ENCODE measurements around the gene SORL1. TPM values are rescaled to one million over a fixed set of nuclear protein-coding genes. Genes with fewer than 3 reads are reported as not detected.
A peak's percentile ranks its signal among the peaks of the same experiment; 100 is the strongest.

The SORL1 gene
- total RNA-seq, 4 donors from 2014 or later = 7.3 to 18.8 (median 12.3) TPM

GRCh38 chr11:121521145-121522042, 69.3 kb downstream of the SORL1 start:
- DNase-seq (ENCODE audit: low spot score in 2 of 2) = no peak
- Histone ChIP-seq H3K9me3 (peaks cover 0 to 18% (median 0%) of the 10 kb centered on the region in 4 donors), H3K27ac (no peak overlapping the region), H3K4me1 (peaks cover 0 to 4% (median 0%) of the 10 kb centered on the region in 4 donors), H3K36me3 (no peaks in the 10 kb centered on the region), H3K27me3 (no peaks in the 10 kb centered on the region), H3K4me3 (no peak overlapping the region)
- TF ChIP-seq POLR2A (IDR thresholded peaks at IDR 0.05) (no peak), EP300 (IDR thresholded peaks at IDR 0.05) (no peak), CTCF (IDR thresholded peaks at IDR 0.05) (no peak)
- WGBS, 2 donors = 88 to 89% methylated on average over 4 of the region's 4 CpGs

- Histone ChIP-seq H3K4me1 (peaks cover 0 to 4% (median 0%) of the 10 kb centered on the region in 4 donors), H3K9me3 (peaks cover 0 to 19% (median 0%) of the 10 kb centered on the region in 4 donors), H3K27me3 (no peaks in the 10 kb centered on the region), H3K36me3 (no peaks in the 10 kb centered on the region), H3K27ac (no peak overlapping the region), H3K4me3 (no peak overlapping the region)
- 85% methylated on average over 11 of the region's 11 CpGs for WGBS, 2 donors
- TF ChIP-seq EP300 (IDR thresholded peaks at IDR 0.05) (no peak), CTCF (IDR thresholded peaks at IDR 0.05) (no peak), POLR2A (IDR thresholded peaks at IDR 0.05) (no peak)
- DNase-seq (ENCODE audit: low spot score in 2 of 2) = no peak
Measured at GRCh38 chr11:121522043-121522941, 70.2 kb downstream of the SORL1 start.

GRCh38 chr11:121523581-121524232, 71.6 kb downstream of the SORL1 start:
- DNase-seq (ENCODE audit: low spot score in 2 of 2) = no peak

GRCh38 chr11:121524233-121524631, 72.1 kb downstream of the SORL1 start:
- H3K36me3 ChIP-seq = no peaks in the 10 kb centered on the region
- TF ChIP-seq EP300 (IDR thresholded peaks at IDR 0.05) = peak in 1 of 2 donors; percentile 48
- TF ChIP-seq CTCF (IDR thresholded peaks at IDR 0.05) = no peak
- WGBS, 2 donors = 40 to 43% methylated on average over 4 of the region's 4 CpGs
- no peak for DNase-seq (ENCODE audit: low spot score in 2 of 2)
- H3K27me3 ChIP-seq = no peaks in the 10 kb centered on the region
- H3K4me3 ChIP-seq = no peak overlapping the region
- peaks cover 0 to 21% (median 0%) of the 10 kb centered on the region in 4 donors for H3K9me3 ChIP-seq
- H3K4me1 ChIP-seq = peaks cover 0 to 4% (median 0%) of the 10 kb centered on the region in 4 donors
- H3K27ac ChIP-seq = no peak overlapping the region

More at GRCh38 chr11:121523581-121524232, 71.6 kb downstream of the SORL1 start:
- no peak for TF ChIP-seq POLR2A (IDR thresholded peaks at IDR 0.05)
- no peak for TF ChIP-seq CTCF (IDR thresholded peaks at IDR 0.05)
- no peak for TF ChIP-seq EP300 (IDR thresholded peaks at IDR 0.05)
- Histone ChIP-seq H3K4me3 (no peak overlapping the region), H3K9me3 (peaks cover 0 to 19% (median 0%) of the 10 kb centered on the region in 4 donors), H3K4me1 (peaks cover 0 to 4% (median 0%) of the 10 kb centered on the region in 4 donors), H3K27me3 (no peaks in the 10 kb centered on the region), H3K27ac (no peak overlapping the region), H3K36me3 (no peaks in the 10 kb centered on the region)
- WGBS, 2 donors = 71 to 81% methylated on average over 13 of the region's 13 CpGs
